ENCODE measurements around the gene NXN. TPM values are rescaled to one million over a fixed set of nuclear protein-coding genes. Genes with fewer than 3 reads are reported as not detected.
"Not testable (repeated sequence)": the region's sequence is repeated elsewhere in the genome, so short reads cannot be mapped to it uniquely, and the experiment has no call there.

Gene NXN
- total and polyA plus RNA-seq, 9 donors: 5.5 to 34.8 (median 28.4) TPM

DNA sequence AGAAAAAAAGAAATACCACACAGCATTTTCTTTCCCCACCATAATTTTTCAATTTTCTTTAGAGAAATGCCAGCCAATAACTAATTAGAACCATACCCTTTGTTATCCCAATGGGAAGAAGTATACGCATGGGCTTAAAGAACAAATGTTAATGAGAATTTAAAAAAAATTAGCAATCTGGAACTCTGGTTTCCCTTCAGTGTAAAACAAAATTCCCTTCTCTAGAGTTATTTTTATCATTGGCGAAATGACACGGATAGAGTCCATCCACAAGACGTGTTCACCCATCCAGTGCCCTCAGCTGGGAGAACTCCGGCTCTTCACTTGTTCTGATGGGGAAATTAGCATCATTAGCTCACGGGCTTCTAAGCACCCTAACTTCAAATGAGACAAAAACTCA, 3.3 kb downstream of the NXN start:
- H3K27me3 ChIP-seq: no peaks in the 10 kb centered on the region
- peaks cover 1% of the 10 kb centered on the region for H3K4me1 ChIP-seq (ENCODE audit: insufficient read depth)
- H3K27ac ChIP-seq: no peak overlapping the region
- intact Hi-C loops (cut with DNase I): loop anchor here in 1 of 4 donors (5.0 kb wide), 1 partner anchor 74 kb away; no protein-coding TSS in a partner anchor
- no peak for DNase-seq
- H3K36me3 ChIP-seq: no peaks in the 10 kb centered on the region
- no peak for TF ChIP-seq EP300 (IDR thresholded peaks at IDR 0.05)
- TF ChIP-seq, protein P1, sequence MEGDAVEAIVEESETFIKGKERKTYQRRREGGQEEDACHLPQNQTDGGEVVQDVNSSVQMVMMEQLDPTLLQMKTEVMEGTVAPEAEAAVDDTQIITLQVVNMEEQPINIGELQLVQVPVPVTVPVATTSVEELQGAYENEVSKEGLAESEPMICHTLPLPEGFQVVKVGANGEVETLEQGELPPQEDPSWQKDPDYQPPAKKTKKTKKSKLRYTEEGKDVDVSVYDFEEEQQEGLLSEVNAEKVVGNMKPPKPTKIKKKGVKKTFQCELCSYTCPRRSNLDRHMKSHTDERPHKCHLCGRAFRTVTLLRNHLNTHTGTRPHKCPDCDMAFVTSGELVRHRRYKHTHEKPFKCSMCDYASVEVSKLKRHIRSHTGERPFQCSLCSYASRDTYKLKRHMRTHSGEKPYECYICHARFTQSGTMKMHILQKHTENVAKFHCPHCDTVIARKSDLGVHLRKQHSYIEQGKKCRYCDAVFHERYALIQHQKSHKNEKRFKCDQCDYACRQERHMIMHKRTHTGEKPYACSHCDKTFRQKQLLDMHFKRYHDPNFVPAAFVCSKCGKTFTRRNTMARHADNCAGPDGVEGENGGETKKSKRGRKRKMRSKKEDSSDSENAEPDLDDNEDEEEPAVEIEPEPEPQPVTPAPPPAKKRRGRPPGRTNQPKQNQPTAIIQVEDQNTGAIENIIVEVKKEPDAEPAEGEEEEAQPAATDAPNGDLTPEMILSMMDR (IDR thresholded peaks at IDR 0.05): no peak
- TF ChIP-seq POLR2A (IDR thresholded peaks at IDR 0.05): no peak
- no peak overlapping the region for H3K4me3 ChIP-seq
- H3K9me3 ChIP-seq: no peaks in the 10 kb centered on the region
- WGBS, 3 donors: 73 to 85% (median 81%) methylated on average over 6 of the region's 6 CpGs

DNA sequence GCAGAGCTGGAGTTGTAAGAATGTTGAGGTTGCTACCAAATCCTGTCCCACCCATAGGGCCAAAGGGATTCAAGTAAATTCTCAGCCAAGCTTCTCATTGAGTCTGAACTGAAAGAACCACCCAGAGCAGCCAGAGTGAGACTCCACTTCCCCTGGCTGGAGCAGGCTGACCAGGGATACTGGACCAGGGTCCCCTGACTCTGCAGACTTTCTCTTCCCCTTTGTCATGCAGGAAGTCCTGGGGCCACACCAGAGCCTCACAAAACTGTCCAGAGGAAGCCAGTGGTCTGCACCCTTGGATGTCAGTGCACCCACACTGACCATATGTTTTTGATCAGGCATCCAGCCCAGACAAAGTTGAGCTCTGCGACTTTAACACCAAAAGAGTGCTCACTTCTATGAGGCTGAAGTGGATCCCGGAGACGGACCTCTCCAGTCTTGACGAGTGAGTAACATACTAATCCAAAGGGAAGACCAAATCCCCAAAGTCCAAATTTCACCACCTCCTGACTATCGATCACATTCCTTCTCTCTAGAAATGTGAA, 4.1 kb downstream of the NXN start:
- Histone ChIP-seq H3K27ac (no peak overlapping the region), H3K27me3 (no peaks in the 10 kb centered on the region), H3K4me3 (no peak overlapping the region), H3K36me3 (no peaks in the 10 kb centered on the region), H3K4me1 (ENCODE audit: insufficient read depth) (peaks cover 1% of the 10 kb centered on the region), H3K9me3 (no peaks in the 10 kb centered on the region)
- 57 to 68% (median 63%) methylated on average over 5 of the region's 5 CpGs for WGBS, 3 donors
- TF ChIP-seq, protein P1 (IDR thresholded peaks at IDR 0.05): no peak
- no peak for TF ChIP-seq POLR2A (IDR thresholded peaks at IDR 0.05)
- TF ChIP-seq EP300 (IDR thresholded peaks at IDR 0.05): no peak
- DNase-seq: no peak
- intact Hi-C loops (cut with DNase I): loop anchor here in 1 of 4 donors (5.0 kb wide), 1 partner anchor 73 kb away; no protein-coding TSS in a partner anchor

DNA sequence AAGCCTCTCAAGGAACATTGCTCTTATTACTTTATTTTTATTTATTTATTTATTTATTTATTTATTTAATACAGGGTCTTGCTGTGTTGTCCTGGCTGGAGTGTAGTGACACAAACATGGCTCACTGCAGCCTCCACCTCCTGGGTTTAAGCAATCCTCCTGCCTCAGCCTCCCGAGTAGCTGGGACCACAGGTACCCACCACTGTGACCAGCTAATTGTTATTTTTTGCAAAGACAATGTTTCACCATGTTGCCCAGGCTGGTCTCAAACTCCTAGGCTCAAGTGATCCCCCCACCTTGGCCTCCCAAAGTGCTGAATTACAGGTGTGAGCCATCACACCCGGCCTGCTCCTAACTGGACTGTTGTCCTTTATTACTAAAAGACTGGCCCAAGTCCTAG, 4.8 kb downstream of the NXN start:
- not testable (repeated sequence) for H3K27ac ChIP-seq; H3K4me1 ChIP-seq (ENCODE audit: insufficient read depth); H3K27me3 ChIP-seq; H3K4me3 ChIP-seq; H3K9me3 ChIP-seq; H3K36me3 ChIP-seq; DNase-seq
- intact Hi-C loops (cut with DNase I): loop anchor here in 1 of 4 donors (5.0 kb wide), 1 partner anchor 72 kb away; no protein-coding TSS in a partner anchor
- WGBS, 3 donors: 91 to 94% (median 93%) methylated on average over 2 of the region's 2 CpGs

DNA sequence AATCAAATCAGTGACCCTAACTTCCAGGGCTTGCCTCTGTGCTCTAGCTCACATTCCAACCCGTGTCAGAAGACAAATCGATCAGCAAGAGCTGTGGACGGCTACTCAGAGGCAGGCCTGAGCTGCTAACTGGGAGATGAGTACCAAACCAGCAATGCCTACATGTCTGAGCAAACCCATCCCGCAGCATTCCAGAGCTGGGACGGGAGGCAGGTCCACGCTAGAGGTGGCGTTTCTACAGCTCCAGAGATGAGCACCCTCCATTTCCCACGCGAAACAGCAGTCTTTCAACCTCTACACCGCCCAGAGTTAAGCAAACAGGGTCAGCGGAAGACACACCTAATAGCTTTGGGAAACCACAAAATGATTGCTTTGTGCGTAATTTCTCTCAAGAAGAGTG, 6.5 kb downstream of the NXN start:
- no peaks in the 10 kb centered on the region for H3K36me3 ChIP-seq
- DNase-seq: no peak
- TF ChIP-seq, protein P1 (IDR thresholded peaks at IDR 0.05): no peak
- no peak for TF ChIP-seq EP300 (IDR thresholded peaks at IDR 0.05)
- no peak for TF ChIP-seq POLR2A (IDR thresholded peaks at IDR 0.05)
- intact Hi-C loops (cut with DNase I): no loop called here
- H3K4me3 ChIP-seq: no peak overlapping the region
- no peak overlapping the region for H3K27ac ChIP-seq
- H3K9me3 ChIP-seq: no peaks in the 10 kb centered on the region
- WGBS, 3 donors: 88 to 93% (median 89%) methylated on average over 12 of the region's 12 CpGs
- no peaks in the 10 kb centered on the region for H3K27me3 ChIP-seq
- H3K4me1 ChIP-seq (ENCODE audit: insufficient read depth): peaks cover 1% of the 10 kb centered on the region

DNA sequence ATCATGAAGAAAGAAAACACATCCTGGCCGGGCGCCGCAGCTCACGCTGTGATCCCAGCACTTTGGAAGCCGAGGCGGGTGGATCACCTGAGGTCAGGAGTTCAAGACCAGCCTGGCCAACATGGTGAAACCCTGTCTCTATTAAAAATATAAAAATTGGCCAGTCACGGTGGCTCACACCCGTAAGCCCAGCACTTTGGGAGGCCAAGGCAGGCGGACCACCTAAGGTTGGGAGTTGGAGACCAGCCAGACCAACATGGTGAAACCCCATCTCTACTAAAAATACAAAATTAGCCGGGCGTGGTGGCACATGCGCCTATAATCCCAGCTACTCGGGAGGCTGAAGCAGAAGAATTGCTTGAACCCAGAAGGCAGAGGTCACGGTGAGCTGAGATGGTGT, 7.7 kb downstream of the NXN start:
- H3K9me3 ChIP-seq; DNase-seq; intact Hi-C loops (cut with DNase I); H3K27me3 ChIP-seq; H3K4me1 ChIP-seq (ENCODE audit: insufficient read depth); H3K27ac ChIP-seq; H3K36me3 ChIP-seq; H3K4me3 ChIP-seq: not testable (repeated sequence)
- WGBS, 3 donors: 89 to 95% (median 95%) methylated on average over 14 of the region's 14 CpGs

Data from ovary (tissue), 9 donors.